GM21825 (cell line): ENCODE measurements around the gene PIEZO1.

Experiments used
- ATAC-seq: cut with Tn5 transposase; IDR thresholded peaks from one replicate; pipeline ENCODE4 v1.9.1; 2021; ENCODE audit warnings: mild to moderate bottlenecking, moderate library complexity; ENCODE audit not compliant: unreplicated experiment

The PIEZO1 gene

GRCh38 chr16:88723507-88723887 is 61.5 kb downstream of the PIEZO1 start:
- ATAC-seq, result no peak

DNA sequence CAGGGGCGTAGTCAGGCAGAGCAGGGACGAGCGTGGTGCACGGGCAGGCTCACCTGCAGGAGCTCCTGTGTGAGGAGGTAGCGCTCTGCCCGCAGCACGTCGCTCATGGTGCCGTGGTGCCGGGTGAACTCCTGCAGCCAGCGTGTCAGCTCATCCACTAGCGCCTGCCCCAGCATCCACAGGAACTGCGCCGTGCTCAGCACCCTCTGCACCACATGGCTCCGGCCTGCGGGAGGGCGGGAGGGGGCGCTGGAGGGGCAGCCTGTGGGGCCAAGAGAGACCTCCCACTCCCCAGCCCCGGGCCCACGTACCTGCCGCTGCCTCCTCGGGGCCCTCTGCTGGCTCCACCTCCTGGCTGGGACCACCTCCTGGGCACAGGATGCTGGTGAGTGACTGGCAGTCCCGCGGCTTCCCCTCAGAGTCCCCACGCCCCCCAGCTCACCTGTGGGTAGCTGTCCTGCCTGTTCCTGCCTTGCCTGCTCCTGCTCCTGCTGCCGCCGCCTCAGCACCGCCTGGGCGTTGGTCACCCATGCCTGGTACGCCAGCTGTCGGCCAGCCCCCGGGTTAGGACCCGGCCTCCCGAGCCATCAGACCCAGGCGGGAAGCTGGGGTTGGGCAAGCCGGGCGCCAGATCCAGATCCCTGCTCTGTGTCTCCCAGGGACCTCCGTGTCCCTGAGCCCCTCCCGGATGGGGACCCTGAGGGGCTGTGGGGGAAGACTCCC is 62.1 kb downstream of the PIEZO1 start:
- no peak for ATAC-seq

DNA sequence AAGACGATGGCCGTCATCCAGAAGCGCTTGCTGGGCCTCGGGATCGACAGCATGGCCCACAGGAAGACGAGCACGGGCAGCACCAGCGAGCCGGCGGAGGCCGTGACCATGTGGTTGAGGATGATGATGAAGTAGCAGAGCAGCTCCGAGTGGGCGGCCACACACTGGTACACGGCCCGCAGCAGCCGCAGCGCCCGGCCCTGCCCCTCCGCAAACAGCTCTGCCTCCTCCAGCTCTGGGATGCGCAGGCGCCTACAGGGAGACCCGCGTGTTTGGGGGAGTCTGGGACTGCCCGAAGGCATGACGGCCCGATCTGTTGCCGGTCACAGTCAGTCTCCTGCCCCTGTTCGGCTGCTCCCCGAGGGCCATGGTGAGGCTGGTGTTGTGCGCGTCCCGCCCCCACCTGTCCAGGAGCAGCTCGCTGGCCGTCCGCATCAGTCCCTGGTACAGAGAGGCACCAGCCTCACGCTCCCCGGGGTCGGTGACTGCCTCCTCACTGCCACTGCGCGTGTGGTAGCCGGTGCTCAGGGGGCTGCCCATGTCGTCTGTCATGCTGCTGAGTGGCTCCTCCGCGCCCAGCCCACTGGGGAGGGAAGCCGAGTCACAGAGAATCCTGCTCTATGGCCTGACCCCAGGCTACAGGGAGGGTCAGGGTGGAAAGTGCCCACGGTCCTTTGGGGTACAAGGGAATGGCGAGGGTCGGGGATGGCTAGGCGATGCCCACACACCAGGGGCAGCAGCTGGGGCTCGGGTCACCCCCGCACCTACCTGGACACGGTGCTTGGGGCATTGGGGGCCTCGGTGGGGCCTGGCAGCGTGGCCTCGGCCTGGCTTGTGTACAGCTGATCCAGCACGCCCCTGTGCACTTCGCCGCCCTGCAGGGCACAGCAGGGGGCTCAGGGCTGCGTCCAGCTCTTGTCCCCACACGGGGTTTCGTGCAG is 62.9 kb downstream of the PIEZO1 start:
- no peak for ATAC-seq

DNA sequence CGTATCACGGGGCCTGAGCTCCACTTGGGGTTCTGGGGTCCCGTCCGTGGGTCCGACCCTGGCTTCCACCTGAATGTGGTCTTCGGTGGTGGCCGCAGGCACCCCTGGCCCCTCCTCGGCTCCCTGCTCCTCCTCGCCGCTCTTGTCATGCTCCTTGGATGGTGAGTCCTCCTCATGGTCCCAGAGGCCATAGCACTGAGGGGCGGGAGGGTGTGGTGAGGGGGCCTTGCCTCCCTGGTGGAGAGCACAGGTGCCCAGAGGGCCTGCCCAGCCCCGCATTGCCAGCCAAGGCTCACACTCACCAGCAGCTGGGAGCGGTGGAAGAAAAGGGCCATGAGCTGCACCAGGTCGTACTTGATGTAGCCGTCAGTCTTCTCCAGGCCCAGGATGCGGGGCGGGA is 63.8 kb downstream of the PIEZO1 start:
- ATAC-seq, result no peak

DNA sequence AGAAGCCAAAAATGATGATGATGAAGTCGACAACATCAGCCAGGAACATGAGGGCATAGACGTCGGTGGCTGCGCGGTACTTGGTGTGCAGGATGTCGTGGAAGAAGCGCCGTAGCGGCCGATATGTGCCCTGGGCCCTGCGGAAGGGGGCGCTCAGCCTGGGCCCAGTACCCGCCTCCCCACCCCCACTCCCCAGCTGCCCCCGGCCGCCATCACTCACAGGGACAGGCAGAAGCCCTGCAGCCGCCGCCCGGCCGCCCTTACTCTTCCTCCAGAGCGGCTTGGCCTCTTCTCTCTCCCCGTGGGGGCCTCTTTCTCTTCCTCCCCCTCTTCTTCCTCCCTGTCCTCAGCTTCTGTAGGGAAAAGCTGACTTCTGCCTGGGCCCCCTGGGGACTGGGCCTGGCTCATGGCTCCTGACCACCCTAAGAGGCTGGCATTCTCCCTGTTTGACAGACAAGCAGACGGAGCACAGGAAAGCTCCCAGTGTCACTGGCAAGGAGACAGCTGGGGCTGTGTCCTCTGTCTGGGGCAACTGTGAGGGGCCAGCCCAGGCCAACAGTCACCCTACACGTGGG is 64.5 kb downstream of the PIEZO1 start:
- ATAC-seq, result no peak

GRCh38 chr16:88719933-88720296 is 65.1 kb downstream of the PIEZO1 start:
- no peak for ATAC-seq

DNA sequence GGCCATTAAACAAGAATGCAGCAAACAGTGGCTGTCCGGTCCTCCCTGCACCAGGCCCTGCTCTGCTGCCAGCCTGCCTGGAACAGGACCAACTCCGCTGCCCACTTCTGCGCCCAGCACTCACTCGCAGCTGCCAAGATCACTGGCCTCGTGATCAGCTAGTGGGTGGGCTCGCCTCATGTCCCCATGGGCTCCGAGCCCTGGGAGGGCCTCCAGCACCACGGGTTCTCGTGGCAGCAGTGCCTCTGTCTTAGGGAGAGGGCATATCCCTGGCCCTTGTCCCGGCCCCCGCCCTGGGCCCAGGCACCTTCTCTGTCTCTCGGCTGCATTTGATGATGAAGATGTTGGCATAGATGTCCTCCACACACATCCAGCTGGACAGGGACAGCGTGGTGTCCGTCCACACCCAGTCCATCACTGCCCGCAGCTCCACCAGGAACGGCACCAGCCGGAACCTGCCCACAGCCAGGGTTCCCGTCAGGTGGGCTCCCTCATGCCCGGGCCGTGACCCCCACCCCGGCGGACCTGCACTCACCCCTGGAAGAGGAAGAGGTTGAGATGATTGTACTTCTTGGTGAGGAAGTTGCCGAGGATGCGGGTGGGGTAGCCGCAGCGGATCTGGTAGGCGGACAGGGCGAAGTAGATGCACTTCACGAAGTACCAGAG is 65.6 kb downstream of the PIEZO1 start:
- no peak for ATAC-seq

DNA sequence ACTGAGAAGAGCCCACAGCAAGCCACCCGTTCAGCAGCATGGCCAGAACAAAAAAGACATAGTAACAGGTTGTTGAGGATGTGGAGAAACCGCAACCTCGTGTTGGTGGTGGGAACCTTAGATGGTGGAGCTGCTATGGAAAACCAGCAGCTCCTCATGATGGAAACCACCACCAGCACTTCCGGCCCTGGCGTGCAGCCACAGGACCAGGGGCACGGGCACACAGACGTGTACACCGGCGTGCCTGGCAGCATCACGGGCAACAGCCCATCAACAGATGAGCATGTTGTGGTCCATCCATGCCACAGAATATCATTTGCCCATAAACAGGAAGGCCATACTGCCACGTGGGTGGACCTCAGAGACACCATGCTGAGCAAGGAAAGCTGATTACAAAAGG is 66.8 kb downstream of the PIEZO1 start:
- no peak for ATAC-seq

DNA sequence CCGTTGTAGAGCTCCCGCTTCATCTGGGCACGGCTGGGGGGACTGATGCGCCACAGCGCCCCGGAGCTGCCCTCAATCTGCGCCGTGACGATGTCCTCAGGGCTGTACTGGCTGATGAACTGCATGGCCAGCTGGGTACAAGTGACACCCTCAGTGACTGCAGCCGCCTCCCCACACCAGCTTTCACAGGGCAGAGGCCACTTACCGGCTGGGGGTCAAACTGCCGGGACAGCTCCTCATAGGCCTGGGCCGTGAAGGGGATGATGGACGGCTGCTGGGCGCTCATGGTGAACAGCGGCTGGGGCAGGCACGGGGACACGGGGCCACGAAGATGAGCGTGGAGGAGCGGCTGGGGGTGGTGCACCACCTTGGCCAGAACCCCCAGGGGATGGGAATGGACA is 68.4 kb downstream of the PIEZO1 start:
- ATAC-seq, result no peak

- no peak for ATAC-seq
Measured at GRCh38 chr16:88716201-88716600, 68.8 kb downstream of the PIEZO1 start.

DNA sequence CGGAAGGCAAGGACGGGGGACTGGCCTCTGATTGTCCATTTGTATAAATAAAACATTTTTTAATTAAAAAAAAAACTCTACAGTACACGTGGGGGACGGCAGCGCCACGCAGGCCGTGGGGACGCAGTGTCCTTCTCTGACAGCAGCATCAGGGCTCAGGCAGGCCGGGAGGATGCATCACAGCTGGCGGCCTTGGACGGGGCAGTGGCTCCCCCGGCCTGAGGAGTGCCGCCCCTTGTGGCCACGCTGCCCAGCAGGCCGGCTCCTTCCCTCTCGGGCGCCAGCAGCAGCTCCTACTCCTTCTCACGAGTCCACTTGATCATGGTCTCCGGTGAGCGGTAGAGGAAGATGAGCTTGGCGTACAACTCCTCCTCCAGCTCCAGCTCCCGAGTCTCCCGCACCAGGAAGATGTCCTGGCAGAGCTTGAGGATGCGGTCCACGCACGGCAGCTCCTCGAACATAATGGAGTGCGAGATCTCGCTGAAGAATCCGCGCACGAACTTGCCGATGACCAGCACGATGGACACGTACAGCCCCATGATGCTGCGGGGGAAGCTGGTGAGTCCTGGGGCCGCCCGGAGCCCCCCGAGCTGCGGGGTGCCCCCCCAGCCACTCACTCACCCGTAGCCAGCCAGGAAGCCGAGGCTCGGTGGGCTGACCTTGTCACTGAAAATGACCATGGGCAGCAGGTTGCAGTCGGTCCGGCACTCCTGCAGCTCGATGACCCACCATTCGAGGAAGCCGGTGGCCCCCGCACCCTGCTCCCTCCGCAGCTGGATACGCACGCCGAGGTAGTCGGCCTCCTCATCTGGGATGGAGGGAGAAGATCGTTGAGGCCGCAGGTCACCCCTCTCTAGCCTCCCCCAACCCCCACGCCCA is 69.5 kb downstream of the PIEZO1 start:
- ATAC-seq, result no peak

DNA sequence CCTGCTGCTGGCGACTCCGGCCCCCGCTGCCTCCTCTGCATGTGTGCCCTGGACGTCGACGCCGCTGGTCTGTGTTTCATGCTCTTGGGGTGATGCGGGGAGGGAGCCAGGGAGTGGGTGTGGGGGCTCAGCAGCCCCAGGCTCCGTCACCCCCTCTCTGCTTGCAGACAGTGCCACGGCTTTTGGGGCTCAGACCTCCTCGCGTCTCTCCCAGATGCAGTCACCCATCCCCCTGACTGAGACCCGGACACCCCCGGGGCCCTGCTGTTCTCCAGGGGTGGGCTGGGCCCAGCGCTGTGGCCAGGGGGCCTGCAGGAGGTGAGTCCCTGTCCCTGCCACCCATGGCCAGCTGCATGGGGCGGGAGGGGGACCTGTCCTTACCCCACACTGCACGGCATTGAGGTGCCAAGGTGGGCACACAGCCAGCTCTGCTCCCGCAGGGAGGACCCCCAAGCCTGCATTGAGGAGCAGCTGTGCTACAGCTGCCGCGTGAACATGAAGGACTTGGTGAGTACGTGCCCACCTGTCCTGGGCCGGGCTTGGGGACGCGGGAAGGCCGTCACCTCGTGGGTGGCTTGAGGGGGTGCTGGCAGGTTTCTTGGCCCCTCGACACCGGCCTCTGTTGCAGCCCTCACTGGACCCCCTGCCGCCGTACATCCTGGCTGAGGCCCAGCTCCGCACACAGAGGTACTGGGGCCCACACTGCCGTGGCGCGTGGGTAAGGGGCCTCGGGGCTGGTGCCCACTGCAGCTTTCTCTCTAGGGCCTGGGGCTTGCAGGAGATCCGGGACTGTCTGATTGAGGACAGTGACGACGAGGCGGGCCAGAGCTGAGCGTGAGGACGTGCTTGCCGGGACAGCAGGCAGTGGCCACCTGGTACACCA is 70.4 kb downstream of the PIEZO1 start:
- no peak for ATAC-seq

DNA sequence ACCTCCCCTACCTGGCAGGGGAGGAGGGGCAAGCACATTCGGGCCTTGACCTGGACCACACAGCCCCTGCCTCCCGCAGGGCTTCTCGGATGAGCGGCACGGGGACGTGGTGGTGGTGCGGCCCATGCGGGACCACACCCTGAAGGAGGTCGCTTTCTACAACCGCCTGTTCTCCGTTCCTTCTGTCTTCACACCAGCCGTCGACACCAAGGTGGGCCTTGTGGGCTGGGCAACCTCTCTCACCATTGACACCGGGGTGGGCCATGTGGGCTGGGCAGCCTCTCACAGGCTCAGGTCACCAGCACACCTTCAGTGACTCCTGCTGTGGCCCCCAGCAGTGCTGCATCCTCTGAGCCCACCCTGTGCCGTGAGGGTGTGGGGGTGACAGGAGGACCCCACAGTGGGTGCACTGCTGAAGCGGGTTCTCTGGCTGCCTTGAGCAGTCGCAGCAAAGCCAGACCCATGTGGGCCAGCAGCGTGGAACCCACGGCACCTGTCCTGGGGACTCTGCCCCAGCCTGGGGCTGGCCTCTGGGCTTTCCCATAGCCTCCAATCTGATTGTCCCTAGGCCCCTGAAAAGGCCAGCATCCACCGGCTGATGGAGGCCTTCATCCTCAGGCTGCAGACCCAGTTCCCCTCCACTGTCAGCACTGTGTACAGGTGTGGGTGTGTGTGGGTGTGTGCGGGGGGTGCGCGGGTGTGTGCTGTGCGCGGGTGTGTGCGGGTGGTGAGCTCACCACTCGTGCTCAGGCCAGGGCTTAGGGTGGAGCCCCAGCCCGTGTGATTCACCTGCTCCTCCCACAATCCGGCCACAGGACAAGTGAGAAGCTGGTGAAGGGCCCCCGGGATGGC is 71.2 kb downstream of the PIEZO1 start:
- ATAC-seq, result no peak

- no peak for ATAC-seq
Measured at GRCh38 chr16:88713054-88713453, 72.0 kb downstream of the PIEZO1 start.

DNA sequence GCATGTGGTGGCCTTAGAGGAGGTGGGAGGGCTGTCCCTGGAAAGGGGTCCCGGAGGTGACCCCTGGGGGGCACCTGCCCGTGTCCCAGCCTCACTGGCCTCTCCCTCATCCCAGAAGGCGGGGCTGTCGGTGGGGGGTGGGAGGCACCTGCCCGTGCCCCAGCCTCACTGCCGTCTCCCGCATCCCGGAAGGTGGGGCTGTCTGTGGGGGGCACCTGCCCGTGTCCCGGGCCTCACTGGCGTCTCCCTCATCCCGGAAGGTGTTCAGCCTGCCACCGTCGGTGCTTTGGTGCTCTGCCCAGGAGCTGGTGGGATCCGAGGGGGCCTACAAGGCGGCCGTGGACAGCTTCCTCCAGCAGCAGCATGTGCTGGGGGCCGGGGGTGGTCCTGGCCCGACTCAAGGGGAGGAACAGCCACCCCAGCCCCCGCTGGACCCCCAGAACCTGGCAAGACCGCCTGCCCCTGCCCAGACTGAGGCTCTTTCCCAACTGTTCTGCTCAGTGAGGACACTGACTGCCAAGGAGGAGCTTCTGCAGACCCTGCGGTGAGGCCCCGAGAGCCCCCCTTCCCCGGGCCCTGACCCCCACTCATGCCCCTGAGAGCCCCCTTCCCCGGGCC is 72.5 kb downstream of the PIEZO1 start:
- ATAC-seq, result no peak

- no peak for ATAC-seq
Measured at GRCh38 chr16:88711750-88712340, 73.2 kb downstream of the PIEZO1 start.

DNA sequence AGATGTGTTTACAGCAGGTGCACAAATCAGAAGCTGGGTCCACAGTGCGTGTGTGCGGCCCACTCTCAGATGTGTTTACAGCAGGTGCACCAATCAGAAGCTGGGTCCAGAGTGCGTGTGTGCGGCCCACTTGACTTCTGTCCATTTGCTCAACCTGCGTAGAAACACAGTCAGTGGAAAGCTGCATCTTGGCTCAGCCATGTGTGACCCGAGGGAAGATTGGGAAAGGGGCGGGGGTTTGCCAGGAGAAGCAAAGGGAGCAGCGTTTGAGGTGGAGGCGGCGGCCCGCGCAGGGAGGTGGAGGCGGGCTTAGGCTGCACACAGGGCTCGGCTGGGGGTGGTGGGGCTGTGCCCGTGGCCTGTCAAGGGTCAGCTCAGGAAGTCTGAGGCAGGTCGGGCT is 74.5 kb downstream of the PIEZO1 start:
- ATAC-seq, result no peak
